VCaP (cell line): Measurements from ENCODE around the gene MYRIP.
"Not testable (repeated sequence)": the region's sequence is repeated elsewhere in the genome, so short reads cannot be mapped to it uniquely, and the experiment has no call there.

Source experiments
- H3K27ac ChIP-seq: fragments of 450-650 bp; 2 replicates; pipeline ENCODE4 v1.5.1; 2017
- TF ChIP-seq, protein P1 (sequence below): fragments of 450-650 bp; conservative IDR thresholded peaks from 2 replicates; pipeline ENCODE4 v1.5.1; 2017; ENCODE audit warnings: mild to moderate bottlenecking, moderate library complexity

MYRIP gene

DNA sequence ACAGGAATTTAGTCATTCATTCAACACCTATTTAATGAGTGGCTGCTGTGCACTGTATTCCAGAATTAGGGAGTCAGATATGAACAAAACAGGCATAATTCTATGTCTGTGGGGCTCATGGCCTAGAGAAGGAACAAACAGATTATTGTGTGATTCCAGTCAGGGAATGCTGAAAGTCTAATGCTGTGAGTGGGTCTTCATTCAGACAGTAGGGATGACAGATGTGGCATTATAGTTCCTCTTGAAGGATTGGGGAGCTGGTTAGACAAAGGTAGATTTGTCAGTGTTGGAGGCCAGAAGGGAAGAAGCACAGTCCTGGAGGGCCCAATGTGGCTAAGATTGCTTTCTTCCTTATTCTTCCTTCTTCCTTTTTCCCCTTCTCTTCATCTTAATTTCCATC, 273.7 kb downstream of the MYRIP start:
- TF ChIP-seq, protein P1, sequence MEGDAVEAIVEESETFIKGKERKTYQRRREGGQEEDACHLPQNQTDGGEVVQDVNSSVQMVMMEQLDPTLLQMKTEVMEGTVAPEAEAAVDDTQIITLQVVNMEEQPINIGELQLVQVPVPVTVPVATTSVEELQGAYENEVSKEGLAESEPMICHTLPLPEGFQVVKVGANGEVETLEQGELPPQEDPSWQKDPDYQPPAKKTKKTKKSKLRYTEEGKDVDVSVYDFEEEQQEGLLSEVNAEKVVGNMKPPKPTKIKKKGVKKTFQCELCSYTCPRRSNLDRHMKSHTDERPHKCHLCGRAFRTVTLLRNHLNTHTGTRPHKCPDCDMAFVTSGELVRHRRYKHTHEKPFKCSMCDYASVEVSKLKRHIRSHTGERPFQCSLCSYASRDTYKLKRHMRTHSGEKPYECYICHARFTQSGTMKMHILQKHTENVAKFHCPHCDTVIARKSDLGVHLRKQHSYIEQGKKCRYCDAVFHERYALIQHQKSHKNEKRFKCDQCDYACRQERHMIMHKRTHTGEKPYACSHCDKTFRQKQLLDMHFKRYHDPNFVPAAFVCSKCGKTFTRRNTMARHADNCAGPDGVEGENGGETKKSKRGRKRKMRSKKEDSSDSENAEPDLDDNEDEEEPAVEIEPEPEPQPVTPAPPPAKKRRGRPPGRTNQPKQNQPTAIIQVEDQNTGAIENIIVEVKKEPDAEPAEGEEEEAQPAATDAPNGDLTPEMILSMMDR: no peak
- peak overlapping the region; percentile 60 for H3K27ac ChIP-seq

DNA sequence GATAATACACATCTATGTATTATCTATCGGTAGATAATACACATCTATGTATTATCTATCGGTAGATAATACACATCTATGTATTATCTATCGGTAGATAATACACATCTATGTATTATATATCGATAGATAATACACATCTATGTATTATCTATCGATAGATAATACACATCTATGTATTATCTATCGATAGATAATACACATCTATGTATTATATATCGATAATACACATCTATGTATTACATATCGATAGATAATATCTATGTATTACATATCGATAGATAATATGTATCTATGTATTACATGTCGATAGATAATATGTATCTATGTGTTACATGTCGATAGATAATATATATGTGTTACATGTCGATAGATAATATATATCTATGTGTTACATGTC, 275.0 kb downstream of the MYRIP start:
- H3K27ac ChIP-seq: not testable (repeated sequence)

DNA sequence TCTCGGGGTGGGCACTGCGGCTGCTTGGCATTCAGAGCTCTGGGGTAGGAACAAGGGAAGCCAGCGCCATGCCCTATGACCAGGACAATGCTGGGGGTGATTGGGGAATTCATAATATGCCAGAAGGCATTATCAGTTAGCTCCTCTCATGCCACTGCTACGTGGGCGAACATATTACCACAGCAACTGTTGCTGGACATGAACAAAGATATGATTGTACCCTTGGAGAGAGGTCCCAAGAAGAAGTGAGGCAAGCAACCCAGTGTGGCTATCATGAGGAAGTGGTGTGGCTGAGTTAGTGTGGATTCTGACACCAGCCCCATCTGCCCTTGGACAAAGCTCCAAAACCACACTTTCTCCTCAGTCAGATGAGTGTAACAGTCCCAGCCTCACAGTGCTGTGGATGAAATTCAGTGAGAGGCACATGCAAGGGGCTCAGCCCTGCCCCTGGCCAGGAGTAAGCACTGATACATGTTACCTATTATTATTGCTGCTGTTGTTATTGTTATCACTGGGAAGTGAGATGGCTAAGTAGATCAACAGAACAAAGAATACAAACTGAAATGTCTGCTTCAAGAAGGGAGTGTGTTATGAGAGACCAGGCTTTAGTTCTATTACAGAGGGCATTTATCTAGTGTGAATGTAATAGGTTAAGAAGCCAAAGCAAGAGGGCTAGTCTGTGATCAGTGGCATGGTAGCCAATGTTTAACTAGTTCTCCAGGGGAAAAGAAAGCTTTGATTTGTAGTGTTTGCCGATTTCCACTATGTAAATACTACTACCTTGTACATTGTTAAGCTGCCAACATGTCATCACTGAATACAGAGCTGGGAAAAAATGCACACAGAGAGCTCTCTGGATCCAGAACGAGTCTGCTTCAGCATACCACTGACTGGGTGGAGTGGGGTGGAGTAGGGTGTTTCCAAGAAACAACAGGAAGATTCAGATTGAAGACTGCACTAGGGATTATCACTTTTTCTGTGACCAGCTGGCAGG, 277.8 kb downstream of the MYRIP start:
- peak overlapping the region; percentile 83 for H3K27ac ChIP-seq
- TF ChIP-seq, protein P1: no peak

DNA sequence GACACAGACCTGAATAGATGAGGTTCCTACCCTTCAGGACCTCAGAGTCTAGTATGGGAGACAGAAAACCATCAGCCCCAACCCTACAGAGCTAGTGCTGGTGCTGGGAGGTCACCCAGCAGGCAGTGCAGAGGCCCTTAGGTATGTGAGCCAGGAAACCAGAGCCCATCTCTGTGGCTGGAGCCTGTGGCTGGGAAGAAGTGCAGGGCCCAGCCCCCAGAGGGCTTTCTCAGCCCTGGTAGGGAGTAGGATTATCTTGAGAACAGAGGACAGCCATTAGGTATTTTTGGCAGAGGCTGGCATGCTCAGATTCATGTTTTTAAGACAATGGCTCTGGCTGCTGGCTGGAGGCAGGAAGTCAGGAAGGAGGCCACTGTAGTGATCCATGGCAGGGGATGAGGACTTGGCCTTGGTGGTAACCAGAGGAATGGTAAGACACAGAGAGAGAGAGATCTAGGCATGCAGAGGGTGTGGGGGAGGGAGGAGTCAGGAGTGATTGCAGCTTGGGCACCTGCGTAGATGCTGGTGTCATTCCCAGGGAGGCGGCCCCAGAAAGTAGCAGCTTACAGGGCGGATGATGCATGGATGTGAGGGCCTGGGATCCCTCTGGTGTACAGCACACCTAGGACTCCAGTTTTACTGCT, 279.2 kb downstream of the MYRIP start:
- H3K27ac ChIP-seq: peak overlapping the region; percentile 83
- TF ChIP-seq, protein P1: no peak

DNA sequence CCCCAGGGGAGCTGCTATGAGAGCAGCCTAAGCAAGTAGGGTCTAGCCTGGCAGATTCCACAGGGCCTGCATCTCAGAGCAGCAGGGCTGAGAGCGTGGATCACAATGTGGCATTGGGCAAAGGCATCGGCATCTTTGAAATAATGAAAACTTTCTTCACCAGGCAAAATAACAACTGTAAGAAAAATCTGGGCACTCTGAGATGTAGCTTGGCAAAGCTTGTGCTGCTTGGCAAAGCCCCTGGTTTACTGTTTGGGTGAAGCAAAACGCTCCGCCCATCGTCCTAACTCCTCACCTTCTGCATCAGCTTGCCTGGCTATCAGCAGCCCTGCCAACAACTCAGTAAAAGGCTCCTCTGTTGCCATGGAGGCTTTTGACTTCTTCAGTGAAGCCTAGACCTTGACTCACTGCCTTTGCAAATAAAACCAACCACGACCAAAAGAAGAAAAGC, 287.3 kb downstream of the MYRIP start:
- H3K27ac ChIP-seq: peak overlapping the region; percentile 34
- TF ChIP-seq, protein P1: no peak

DNA sequence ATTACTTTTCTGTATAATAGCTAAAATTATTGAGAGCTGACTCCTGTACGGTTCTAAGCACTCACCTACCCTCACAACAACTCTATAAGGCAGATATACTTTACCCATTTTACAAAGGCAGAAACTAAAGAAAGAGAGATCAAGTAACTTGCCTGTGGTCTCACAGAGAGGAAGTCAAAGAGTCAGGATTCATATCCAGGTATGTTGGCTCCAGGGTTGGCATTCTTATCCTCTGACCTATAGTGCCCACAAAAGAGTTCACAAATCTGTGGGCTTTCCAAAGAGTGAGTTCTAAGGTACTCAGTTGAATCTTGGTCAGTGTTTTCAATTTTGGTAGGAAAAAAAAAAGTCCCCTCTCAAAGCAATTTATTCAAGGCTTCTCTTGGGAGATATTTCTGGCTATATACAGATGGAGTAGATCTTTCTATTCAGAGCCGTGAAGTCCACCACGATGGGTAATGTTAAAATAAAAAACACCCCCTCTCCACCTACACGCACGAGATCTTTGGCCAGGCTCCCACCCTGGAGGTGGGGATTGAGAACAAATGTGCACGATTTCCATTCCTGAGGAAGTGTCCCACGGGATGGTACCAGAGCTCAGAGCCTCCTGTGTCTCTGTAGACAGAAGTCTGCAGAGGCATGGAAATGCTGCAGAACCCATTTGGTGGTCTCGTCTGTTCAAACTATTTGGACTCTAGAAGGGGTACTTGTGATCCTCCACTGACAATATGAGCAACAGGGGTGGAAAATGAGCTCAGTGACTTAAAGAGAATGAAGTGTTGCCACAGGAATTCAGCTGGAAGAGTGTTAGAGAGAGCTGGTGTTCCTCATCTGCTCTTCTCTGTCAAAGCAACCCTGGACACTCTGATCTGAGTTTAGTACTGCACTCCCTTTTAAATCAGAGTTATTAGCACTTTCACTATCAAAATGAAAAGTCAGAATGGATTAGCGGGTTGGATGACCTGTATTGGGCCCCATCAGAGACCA, 288.0 kb downstream of the MYRIP start:
- TF ChIP-seq, protein P1: no peak
- peak overlapping the region; percentile 34; the same call in 1 of the 2 replicates for H3K27ac ChIP-seq

DNA sequence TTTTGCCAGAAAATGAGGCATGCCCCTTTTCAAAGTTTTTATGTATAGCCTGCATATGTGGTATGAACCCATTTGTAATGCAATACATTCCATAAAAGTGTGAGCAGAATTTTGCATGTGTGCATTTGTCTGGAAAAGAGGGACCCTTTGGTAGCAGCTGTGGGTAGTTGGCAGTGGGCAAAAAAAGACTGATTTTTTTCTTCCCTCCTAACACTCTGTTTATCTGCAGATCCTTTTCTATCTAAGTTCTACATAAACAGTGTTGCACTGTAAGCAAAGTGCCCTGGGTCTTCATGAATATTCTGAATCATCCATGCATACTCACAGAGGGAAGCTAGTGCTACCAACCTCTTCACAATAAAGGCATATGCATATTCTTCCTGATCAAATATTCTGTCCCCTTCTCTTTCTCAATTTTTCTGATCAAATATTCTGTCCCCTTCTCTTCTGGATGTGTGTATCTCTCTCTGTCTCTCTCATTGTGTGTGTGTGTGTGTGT, 288.9 kb downstream of the MYRIP start:
- no peak overlapping the region for H3K27ac ChIP-seq
- TF ChIP-seq, protein P1: no peak
